Mucosa of gallbladder (tissue), 1 donor: ENCODE measurements around the gene RAD17. TPM values are rescaled to one million over a fixed set of nuclear protein-coding genes. Genes with fewer than 3 reads are reported as not detected.
A peak's percentile ranks its signal among the peaks of the same experiment; 100 is the strongest.
"Not testable (repeated sequence)": the region's sequence is repeated elsewhere in the genome, so short reads cannot be mapped to it uniquely, and the experiment has no call there.

ENCODE experiments used
- DNase-seq: peaks from one replicate; pipeline ENCODE4 v3.0.0-alpha.2; 2020; ENCODE audit warnings: low spot score
- total RNA-seq: library from RNA; stranded (reverse); gene quantifications from one replicate; pipeline ENCODE4 v1.2.1, GENCODE V29; 2021
- donor health status: DM: no; HTN: no; CAD: no.

Gene RAD17, protein sequence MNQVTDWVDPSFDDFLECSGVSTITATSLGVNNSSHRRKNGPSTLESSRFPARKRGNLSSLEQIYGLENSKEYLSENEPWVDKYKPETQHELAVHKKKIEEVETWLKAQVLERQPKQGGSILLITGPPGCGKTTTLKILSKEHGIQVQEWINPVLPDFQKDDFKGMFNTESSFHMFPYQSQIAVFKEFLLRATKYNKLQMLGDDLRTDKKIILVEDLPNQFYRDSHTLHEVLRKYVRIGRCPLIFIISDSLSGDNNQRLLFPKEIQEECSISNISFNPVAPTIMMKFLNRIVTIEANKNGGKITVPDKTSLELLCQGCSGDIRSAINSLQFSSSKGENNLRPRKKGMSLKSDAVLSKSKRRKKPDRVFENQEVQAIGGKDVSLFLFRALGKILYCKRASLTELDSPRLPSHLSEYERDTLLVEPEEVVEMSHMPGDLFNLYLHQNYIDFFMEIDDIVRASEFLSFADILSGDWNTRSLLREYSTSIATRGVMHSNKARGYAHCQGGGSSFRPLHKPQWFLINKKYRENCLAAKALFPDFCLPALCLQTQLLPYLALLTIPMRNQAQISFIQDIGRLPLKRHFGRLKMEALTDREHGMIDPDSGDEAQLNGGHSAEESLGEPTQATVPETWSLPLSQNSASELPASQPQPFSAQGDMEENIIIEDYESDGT
- total RNA-seq: 20.0 TPM

DNA sequence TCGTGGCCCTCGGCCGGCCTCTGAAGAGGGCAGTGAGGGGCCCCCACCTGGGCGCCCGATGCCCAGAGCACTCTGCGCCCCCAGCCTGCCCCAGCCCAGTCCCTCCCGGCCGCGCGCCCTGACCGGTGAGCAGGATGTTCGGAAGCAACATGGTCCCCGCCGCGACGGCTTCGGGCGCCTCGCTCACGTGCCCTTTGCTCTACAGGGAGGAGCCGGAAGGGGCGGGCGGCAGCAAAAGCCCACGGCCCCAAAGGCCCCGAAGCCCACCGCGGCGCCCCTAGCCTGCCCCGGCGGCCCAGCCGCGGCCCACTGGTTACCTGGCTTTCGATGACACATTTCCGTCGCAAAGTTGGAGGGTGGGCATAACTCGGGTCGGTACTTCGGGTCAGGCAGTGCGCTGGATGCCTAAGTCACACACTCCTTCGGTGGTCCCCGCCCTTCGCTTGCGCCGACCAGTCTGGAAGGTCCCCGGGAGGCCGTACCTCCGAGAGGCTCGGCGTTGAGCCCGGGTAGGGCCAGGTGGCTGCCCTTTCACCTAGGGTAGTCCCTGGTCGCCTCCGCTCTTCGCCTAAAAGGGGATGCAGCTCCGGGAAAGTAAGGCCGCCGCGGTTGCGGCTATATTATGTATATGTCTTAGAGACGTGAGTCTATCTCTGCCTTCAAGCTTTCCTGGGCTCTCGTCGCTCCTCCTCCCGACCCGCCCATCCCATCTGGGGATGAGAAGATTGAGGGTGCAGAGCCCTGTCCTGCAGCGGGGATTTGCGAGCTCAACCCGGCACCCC lies at the start of gene RAD17, which contains the start of the genes AK6 and TAF9:
Gene RAD17, plus strand, starts transcription at position 479 of the 782 bp plus-strand sequence. CDS start 2,391 bp downstream, outside the sequence.
Gene AK6, minus strand, starts transcription at position 181 of the 782 bp plus-strand sequence. Its CDS starts 30 bp downstream, at position 151.
Gene TAF9, minus strand, starts transcription at position 181 of the 782 bp plus-strand sequence. CDS start 3,783 bp downstream, outside the sequence.
- peak; percentile 93 for DNase-seq

DNA sequence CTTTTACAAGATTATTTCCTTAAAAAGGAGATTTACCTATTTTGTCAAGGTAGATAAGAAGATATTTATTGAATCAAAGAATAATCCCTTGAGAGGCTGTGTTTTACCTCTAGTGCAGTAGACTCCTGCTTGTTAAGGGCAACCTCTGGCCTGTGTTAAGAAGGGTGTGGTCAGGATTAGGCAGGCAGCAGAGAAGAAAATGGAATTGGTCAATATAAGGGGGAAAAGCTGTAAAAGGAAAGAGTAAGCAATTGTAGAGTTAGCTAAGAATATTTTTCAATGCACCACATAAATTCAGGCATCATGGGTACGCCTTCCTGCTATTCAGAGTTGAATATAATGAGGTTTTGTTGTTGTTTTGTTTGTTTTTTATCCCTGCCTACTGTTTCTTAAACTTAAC lies 43.3 kb upstream of the RAD17 start:
- DNase-seq: no peak

DNA sequence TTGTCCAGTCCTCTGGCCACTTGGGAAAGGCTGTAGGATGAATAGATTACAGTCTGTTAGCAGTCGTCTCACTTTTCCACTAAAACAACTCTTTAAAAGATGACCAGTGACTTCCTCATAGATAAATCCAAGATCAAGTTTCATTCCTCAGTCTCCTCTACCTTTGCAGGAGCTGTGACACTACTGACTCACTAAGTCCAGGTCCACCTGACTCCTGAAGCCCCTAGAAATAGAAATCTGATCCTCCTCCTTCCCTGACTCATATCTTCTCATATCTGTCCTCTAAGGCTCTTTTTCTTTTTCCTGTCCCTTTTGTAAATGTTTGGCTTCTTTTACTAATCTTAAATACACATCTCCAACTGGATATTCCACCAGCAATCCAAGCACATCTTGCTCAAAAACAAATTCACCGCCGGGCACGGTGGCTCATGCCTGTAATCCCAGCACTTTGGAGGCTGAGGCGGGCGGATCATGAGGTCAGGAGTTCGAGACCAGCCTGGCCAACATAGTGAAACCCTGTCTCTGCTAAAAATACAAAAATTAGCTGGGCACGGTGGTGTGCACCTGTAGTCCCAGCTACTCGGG lies 39.6 kb upstream of the RAD17 start:
- no peak for DNase-seq

DNA sequence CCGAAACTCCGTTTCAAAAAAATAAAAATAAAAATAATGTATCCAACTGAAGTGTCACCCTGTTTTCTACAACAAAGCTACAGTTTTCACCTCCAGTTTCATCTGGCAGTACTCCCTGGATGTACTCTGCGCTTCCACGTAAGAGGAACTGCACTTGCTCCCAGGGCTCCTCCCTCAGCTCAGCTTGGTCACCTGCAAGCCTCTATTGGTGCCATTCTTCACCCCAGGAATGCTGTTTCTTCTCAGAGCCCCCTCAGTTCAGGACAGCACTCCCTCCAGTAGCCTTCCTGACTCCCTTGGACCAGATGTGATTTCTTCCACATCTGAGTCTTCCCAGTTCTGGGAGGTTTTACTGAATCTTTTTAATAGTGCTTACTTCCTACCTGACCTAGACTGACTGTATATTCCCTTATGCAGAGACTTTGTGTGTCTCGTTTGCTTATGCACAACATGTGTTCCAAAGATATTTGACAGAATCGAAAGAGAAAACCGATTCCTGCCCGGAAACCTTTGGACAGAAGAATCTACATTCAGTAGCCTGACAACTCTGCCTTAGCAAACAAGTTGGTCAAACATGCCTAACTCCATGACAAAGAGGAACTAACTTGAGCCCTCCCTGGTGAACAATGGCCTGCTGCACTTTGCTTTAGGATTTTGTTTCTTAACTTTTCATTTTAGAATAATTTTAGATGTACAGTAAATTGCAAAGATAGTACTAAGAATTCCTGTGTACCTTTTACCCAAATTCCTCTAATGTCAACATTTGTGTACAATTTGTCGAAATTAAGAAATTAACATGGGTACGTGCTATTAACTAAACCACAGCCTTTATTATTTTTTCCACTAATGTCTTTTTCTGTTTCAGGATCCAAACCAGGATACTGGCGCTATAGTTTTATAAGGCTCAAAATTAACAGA lies 37.8 kb upstream of the RAD17 start:
- DNase-seq: peak; percentile 36

DNA sequence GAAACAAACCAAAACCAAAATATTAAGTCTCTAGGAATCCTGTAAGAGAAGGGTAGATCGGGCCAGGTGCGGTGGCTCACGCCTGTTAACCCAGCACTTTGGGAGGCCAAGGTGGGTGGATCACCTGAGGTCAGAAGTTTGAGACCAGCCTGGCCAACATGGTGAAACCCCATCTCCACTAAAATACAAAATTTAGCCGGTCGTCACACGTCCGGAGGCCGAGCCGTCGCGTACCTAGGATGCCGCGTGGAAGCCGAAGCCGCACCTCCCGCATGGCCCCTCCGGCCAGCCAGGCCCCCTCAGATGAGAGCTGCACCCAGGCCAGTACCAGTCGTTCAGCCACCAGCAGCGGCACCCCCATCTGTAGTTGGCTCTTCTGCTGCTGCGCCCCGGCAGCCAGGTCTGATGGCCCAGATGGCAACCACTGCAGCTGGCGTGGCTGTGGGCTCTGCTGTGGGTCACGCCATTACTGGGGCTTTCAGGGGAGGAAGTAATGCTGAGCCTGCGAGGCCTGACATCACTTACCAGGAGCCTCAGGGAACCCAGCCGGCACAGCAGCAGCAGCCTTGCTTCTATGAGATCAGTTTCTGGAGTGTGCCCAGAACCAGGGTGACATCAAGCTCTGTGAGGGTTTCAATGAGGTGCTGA lies 35.8 kb upstream of the RAD17 start:
- not testable (repeated sequence) for DNase-seq

DNA sequence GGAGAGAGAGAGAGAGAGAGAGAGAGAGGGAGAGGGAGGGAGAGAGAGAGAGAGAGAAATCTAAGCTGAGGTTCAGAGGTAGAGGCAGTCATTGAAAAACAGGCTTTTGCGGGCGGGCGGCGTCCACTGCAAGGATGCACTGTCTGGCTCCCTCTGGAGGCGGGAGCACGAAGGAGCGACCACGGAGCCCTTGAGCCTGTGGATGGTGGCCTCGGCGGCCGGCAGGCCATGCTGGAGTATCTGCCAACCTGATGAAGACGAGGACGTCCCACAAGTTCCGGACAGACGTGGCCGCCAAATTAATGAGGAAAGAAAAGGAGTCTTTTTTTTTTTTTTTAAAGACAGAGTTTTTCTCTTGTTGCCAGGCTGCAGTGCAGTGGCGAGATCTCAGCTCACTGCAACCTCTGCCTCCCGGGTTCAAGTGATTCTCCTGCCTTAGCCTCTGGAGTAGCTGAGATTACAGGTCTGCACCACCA lies 34.8 kb upstream of the RAD17 start:
- DNase-seq: peak; percentile 86

DNA sequence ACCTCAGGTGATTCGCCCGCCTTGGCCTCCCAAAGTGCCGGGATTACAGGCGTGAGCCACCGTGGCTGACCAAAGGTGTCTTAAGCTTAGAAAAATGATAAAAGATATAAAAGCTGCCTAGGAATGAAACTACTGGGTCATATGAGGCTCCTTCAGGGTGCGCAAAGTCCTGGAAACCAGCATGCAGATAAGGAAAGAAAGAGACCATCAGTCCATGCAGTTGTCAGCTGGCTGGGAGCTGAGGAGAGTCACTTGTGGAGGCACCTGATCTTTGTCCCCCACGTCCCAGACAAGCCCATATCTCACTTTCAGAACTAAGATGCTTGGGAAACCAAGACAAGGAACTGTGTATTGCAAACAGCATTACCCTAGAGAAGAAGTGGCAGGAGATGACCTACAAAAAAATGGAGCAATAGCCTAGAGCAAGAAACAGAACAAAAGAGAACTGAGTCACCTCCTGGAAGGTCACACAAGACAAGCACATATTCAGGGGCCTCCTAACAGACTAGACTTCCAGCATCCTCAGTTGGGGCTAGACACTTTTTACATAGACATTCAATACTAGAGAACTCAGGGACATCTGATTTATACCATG lies 34.2 kb upstream of the RAD17 start:
- no peak for DNase-seq

DNA sequence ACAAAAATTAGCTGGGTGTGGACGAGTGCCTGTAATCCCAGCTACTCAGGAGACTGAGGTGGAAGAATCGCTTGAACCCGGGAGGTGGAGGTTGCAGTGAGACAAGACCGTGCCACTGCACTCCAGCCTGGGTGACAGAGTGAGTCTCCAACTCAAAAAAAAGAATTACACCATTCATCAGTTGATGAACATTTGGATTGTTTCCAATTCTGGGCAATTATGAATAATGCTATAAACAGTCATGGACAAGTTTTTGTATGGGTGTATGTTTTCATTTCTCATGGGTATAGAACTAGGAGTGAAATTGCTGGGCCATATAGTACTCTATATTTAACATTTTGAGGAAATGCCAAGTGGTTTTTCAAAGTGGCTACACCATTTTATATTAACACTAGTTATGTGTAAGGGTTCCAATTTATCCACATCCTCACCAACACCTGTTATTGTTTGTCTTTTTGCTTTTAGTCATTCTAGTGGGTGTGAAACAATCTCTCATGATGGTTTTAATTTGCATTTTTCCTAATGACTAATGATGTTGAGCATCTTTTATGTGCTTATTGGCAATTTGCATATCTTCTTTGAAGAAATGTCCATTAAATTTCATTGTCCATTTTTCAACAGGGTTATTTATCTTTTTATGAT lies 28.0 kb upstream of the RAD17 start:
- no peak for DNase-seq

DNA sequence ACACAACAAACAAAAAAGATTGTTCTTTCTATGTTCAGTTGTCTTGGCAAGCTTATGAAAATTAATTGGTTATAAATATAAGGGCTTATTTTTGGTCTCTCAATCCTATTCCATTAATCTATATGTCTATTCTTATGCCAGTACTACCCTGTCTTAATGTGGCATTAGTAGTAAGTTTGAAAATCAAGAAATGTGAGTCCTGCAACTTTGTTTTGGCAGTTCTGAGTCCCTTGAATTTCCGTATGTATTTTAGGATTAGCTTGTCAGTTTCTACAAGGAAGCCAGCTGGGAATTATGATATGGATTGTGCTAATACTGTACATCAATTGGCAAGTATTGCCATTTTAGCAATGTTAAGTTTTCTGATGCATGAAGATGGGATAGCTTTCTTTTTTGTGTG lies 26.5 kb upstream of the RAD17 start:
- no peak for DNase-seq

DNA sequence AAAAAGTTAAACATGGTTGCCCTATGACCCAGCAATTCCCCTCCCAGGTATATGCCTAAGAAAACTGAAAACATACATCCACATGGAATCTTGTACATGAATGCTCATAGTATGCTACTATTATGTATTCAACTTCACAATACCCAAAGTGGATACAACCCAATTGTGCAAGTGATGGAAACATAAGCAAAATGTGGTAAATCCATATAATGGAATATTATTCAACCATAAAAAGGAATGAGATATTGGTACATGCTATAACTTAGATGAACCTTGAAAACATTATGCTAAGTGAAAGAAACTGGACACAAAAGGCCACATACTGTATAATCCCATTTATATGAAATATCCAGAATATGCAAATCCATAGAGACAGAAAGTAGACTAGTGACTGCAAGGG lies 19.0 kb upstream of the RAD17 start:
- DNase-seq: no peak

DNA sequence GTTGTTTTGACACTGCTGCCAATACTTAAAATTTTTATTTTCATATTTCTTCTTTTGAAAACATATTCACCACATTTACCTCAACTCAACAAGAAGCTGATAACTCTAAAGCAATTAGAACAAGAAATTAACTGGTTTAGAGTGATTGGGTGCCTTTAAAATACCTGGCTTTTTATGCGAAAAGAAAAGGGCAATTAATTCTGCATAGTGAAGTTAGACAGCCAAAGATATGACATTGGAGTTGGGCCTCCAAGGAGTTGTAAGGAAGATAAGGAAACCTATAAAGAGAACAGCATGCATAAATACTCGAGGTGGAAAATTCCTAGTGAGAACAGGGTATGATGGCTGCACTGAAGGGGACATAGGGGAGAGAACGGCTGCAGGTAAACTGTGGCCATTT lies 9.9 kb upstream of the RAD17 start:
- DNase-seq: no peak

DNA sequence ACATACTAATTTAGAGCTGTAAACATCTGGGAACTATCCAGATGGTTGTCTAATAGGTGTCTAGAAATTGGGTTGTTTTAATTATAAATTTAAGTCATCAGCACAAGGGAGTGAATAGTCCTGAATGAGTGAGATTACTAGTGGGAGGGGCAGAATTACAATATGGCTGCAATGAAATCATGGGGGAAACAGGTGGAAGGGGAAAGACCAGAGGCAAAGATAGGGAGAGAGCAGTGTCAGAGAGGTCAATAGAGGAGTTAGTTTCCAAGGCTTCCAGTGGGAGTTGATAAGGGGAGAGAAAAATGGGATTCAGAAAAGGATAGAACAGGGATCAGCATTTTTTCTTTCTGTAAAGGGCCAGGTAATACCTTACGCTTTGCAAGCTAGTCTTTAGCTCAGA lies 9.2 kb upstream of the RAD17 start:
- no peak for DNase-seq

DNA sequence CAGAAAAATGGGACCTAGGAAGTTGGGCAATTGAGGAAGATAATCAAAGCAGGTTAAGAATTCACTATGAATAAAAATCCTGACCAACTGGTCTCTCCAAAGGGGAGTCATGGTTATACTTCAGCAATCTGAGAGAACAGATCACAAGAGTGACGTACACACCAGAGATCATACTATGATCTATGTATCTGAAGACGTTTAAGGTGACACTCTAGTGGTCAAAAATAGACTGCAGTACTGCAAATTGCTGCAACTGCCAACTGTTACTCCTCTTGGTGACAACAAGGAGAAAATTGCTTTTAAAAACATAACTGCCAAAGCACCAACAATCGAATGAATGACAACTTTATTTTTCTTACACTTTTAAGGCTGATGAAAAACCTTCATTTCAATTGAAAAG lies 5.2 kb upstream of the RAD17 start:
- no peak for DNase-seq

DNA sequence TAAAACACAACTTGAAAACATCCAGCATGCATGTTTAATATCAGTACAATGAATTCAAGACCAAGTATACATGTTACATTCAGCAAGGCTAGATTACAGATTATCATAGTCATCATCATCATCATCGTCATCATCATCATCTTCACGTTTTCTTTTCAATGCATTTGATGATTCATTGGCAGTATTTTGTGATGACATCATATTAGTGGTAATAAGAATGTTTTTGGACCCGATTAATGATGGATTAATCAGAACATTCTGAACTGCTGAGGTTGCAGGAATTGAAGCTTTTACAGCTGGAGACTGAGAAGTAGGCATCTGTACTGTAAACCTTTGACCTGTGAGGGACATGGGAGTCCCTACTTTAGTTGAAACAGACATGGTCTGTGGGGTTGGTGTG lies 4.8 kb upstream of the RAD17 start:
- no peak for DNase-seq

DNA sequence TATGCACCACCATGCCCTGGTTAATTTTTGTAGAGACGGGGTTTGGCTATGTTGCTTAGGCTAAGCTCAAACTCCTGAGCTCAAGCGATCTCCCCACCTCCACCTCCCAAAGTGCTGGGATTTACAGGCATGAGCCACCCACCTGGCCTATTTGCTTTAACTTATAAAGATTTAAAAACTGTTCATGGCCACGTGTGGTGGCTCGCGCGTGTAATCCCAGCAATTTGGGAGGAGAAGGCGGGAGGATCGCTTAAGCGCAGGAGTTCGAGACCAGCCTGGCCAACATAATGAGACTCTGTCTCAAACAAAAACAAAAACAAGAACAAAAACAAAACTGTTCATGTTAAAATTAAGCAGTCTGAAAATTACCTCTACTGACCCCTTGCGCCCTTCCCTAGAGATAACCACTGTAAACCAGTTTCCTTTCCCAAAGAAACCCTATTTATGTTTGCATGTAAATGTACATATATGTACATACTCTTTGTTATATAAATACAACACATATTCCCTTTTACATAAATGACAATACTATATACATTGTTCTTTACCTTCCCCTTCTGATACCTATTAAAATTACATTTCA lies 1.8 kb upstream of the RAD17 start:
- no peak for DNase-seq

DNA sequence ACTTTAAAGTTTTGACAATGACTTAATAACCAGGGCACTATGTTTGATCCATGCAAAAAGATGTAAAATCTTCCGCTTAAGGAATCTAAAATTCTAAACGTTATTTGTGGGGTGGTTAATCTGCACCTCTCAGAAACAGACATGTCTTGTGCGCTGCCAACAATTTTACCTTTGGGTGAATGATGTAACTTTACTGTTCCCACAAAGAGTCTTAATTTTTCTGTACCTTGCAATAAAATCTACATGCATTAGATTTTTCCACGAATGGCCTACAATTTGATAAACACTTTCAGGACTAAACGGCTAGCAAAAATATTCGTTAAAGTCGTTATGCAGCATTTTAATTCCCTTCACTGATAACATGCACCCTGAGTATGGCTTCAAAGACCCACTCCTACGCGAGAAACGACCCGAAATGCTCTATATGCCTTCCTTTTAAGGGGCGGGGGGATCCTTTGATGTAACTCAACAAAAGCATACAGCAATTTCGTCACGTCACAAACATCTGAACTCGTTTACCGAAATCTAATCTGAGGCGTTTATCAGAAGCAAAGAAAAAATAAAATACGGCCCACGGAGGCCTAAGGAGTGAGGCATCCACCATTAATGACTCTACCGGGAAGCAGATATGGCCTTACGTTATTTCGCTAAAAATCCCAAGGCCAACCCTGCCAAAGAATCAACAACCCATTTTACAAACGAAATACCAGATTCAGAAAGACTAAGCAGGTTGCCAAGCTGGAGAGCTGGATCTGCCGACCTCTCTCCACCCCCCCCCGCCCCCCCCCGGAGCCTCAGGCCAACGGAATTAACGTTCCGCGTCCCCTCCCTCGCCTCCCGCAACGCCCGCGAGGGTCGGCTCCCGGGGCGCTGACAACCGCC lies 919 bp upstream of the RAD17 start:
- no peak for DNase-seq

DNA sequence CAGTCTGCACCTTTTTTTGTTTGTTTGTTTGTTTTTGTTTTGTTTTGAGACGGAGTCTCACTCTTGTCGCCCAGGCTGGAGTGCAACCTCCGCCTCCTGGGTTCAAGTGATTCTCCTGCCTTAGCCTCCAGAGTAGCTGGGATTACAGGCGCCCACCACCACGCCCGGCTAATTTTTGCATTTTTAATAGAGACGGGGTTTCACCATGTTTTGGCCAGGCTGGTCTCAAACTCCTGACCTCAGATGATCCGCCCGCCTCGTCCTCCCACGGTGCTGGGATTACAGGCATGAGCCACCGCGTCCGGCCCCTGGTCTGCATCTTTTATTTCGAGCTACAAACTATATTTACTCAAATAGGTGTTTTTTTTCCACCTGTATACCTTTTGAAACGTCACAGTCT lies 717 bp downstream of the RAD17 start:
- DNase-seq: not testable (repeated sequence)

DNA sequence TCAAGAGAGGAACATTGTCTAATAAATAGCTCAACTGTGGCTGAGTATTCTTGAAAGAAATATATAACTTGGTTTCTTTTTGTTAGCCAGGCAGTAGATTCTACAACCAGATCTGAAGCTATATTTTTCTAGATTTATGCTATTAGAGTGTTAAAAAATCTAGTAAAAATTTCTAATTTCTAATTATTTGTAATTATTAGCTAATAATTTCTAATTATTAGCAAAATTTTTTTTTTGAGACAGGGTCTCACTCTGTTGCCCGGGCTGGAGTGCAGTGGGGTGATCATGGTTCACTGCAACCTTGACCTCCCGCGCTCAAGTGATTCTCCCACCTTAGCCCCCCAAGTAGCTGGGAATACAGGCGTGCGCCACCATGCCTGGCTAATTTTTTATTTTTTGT lies 2.8 kb downstream of the RAD17 start:
- no peak for DNase-seq
